ENCODE data around the gene FOXP1. TPM values are rescaled to one million over a fixed set of nuclear protein-coding genes. Genes with fewer than 3 reads are reported as not detected.

Gene FOXP1
- total RNA-seq, 1 experiment from 2014 or later: 2.9 TPM

GRCh38 chr3:70982284-70982683 is 601.2 kb downstream of the FOXP1 start:
- in situ Hi-C loops (cut with HindIII; ENCODE audit: low pct_unique_long_range_greater_than_20kb, low sequenced_read_pairs): no loop called here
- POLR2A ChIA-PET: no interaction called here

GRCh38 chr3:70981231-70981880 is 602.2 kb downstream of the FOXP1 start:
- BruUV-seq (replicated peaks): no TSS peak
- Histone ChIP-seq H3K27me3 (ENCODE audit: control insufficient read depth, insufficient read depth, low read length) (no peaks in the 10 kb centered on the region), H3K4me3 (ENCODE audit: low read depth in 2 of 2, low read length in 2 of 2) (no peak overlapping the region), H3K36me3 (ENCODE audit: control insufficient read depth, insufficient read depth, low read length) (no peaks in the 10 kb centered on the region), H3K4me1 (ENCODE audit: control insufficient read depth, insufficient read depth, low read length) (no peaks in the 10 kb centered on the region; the same call in 1 of the 2 replicates), H3K27ac (ENCODE audit: low read length) (no peak overlapping the region), H3K9me3 (ENCODE audit: control insufficient read depth, insufficient read depth, low read depth, low read length) (no peaks in the 10 kb centered on the region)
- TF ChIP-seq REST (IDR thresholded peaks at IDR 0.05; ENCODE audit: insufficient read depth in 1 of 2, low read depth in 2 of 2, low read length in 1 of 2) (no peak), POLR2AphosphoS5 (IDR thresholded peaks at IDR 0.05; ENCODE audit: low read depth, low read length) (no peak), CTCF (IDR thresholded peaks at IDR 0.05) (no peak), TCF7L2 (IDR thresholded peaks at IDR 0.05; ENCODE audit: low read depth, low read length) (no peak), SIN3A (IDR thresholded peaks at IDR 0.05; ENCODE audit: borderline replicate concordance, insufficient read depth, low read depth, low read length) (no peak)
- ChIA-PET CTCF (interaction anchor here (0.7 kb wide), 1 partner anchor 272 kb away, joined by 18 read pairs; no protein-coding TSS in a partner anchor), POLR2A (no interaction called here)
- in situ Hi-C loops (cut with HindIII; ENCODE audit: low pct_unique_long_range_greater_than_20kb, low sequenced_read_pairs) (no loop called here), intact Hi-C loops (cut with micrococcal nuclease; ENCODE audit: unreplicated experiment) (no loop called here)
- ATAC-seq: no peak
- no peak for DNase-seq (ENCODE audit: low read depth, low spot score)

More at GRCh38 chr3:70982284-70982683, 601.2 kb downstream of the FOXP1 start:
- TF ChIP-seq TCF7L2 (IDR thresholded peaks at IDR 0.05; ENCODE audit: low read depth, low read length): no peak
- TF ChIP-seq SIN3A (IDR thresholded peaks at IDR 0.05; ENCODE audit: borderline replicate concordance, insufficient read depth, low read depth, low read length): no peak
- no peak for TF ChIP-seq REST (IDR thresholded peaks at IDR 0.05; ENCODE audit: insufficient read depth in 1 of 2, low read depth in 2 of 2, low read length in 1 of 2)
- no peak for TF ChIP-seq POLR2AphosphoS5 (IDR thresholded peaks at IDR 0.05; ENCODE audit: low read depth, low read length)
- TF ChIP-seq CTCF (IDR thresholded peaks at IDR 0.05): no peak
- DNase-seq (ENCODE audit: low read depth, low spot score) (no peak), ATAC-seq (no peak)
- Histone ChIP-seq H3K27me3 (ENCODE audit: control insufficient read depth, insufficient read depth, low read length) (no peaks in the 10 kb centered on the region), H3K4me3 (ENCODE audit: low read depth in 2 of 2, low read length in 2 of 2) (no peak overlapping the region), H3K27ac (ENCODE audit: low read length) (no peak overlapping the region), H3K4me1 (ENCODE audit: control insufficient read depth, insufficient read depth, low read length) (no peaks in the 10 kb centered on the region; the same call in 1 of the 2 replicates), H3K9me3 (ENCODE audit: control insufficient read depth, insufficient read depth, low read depth, low read length) (no peaks in the 10 kb centered on the region), H3K36me3 (ENCODE audit: control insufficient read depth, insufficient read depth, low read length) (no peaks in the 10 kb centered on the region)
- BruUV-seq (replicated peaks): no TSS peak
- intact Hi-C loops (cut with micrococcal nuclease; ENCODE audit: unreplicated experiment): no loop called here
- CTCF ChIA-PET: interaction anchor here (0.7 kb wide), 1 partner anchor 171 kb away, joined by 4 read pairs; no protein-coding TSS in a partner anchor

All from Panc1 (cell line).